Spinal cord (tissue), 10 donors: Measurements from ENCODE around the gene SLC25A15. TPM values are rescaled to one million over a fixed set of nuclear protein-coding genes. Genes with fewer than 3 reads are reported as not detected.

Experiments used
- DNase-seq, 6 donors: peaks; one replicate each; pipeline versions ENCODE4 v3.0.0 to v3.0.0-alpha.2; 2013 to 2015; ENCODE audit warnings: low spot score in 6 of 6, low read depth in 4 of 6
- H3K27ac ChIP-seq: one replicate; pipeline ENCODE4 v1.5.1; 2013; ENCODE audit warnings: low read depth, low read length, control low read depth
- H3K27me3 ChIP-seq: one replicate; pipeline ENCODE4 v1.6.1; 2013; ENCODE audit warnings: low read length; ENCODE audit not compliant: control insufficient read depth, insufficient read depth
- H3K36me3 ChIP-seq: one replicate; pipeline ENCODE4 v1.6.1; 2013; ENCODE audit warnings: low read length; ENCODE audit not compliant: control insufficient read depth, insufficient read depth
- H3K4me1 ChIP-seq: one replicate; pipeline ENCODE4 v1.6.1; 2013; ENCODE audit warnings: low read length; ENCODE audit not compliant: control insufficient read depth, insufficient read depth
- H3K4me3 ChIP-seq: one replicate; pipeline ENCODE4 v1.5.1; 2013; ENCODE audit warnings: low read depth, low read length, control low read depth
- H3K9me3 ChIP-seq: one replicate; pipeline ENCODE4 v1.6.1; 2013; ENCODE audit warnings: low read length; ENCODE audit not compliant: control insufficient read depth, insufficient read depth
- WGBS: methylation state at CpG from one replicate; pipeline ENCODE4 v1.1.5; 2013; ENCODE audit warnings: missing lambda C conversion rate; ENCODE audit not compliant: insufficient coverage; 5-methylcytosine and 5-hydroxymethylcytosine counted together
- polyA plus RNA-seq, 2 donors: library from polyadenylated mRNA; unstranded; fragments of 120-200 nt; gene quantifications; one replicate each; pipeline ENCODE4 v1.2.1, GENCODE V29; 2013; ENCODE audit not compliant: insufficient read length in 2 of 2
- total RNA-seq, 2 donors: library from RNA; depleted of rRNA in 1 of 2; stranded (reverse); fragments of 120-200 nt in 1 of 2; fragments of >200 nt in 1 of 2; gene quantifications; one replicate each; pipeline versions ENCODE4 v1.2.3 to v1.2.4, GENCODE V29; 2013 to 2014
- donor health status: healthy.

SLC25A15 gene
- total and polyA plus RNA-seq, 4 donors: 16.0 to 18.1 (median 17.9) TPM

GRCh38 chr13:40770609-40770933, 18.8 kb upstream of the SLC25A15 start:
- DNase-seq: no peak
- H3K27me3 ChIP-seq: no peaks in the 10 kb centered on the region
- 0% methylated on average over 7 of the region's 9 CpGs for WGBS
- no peaks in the 10 kb centered on the region for H3K9me3 ChIP-seq
- H3K4me3 ChIP-seq: peak overlapping the region; percentile 78
- H3K36me3 ChIP-seq: peaks cover 3% of the 10 kb centered on the region
- H3K4me1 ChIP-seq: peaks cover 4% of the 10 kb centered on the region
- H3K27ac ChIP-seq: peak overlapping the region; percentile 80

- peaks cover 4% of the 10 kb centered on the region for H3K4me1 ChIP-seq
- peak within 1 kb of the TSS; percentile 80 for H3K27ac ChIP-seq
- peaks cover 3% of the 10 kb centered on the region for H3K36me3 ChIP-seq
- no peaks in the 10 kb centered on the region for H3K9me3 ChIP-seq
- H3K27me3 ChIP-seq: no peaks in the 10 kb centered on the region
- under 1% methylated on average over 47 of the region's 52 CpGs for WGBS
- H3K4me3 ChIP-seq: peak within 1 kb of the TSS; percentile 78
- peak; percentile 82 to 98 (median 88) for DNase-seq
Observed at GRCh38 chr13:40770934-40771618, 18.3 kb upstream of the SLC25A15 start, which contains the start of gene MRPS31. Gene MRPS31, minus strand, starts transcription at chr13:40771190. Its CDS starts 54 bp downstream, at chr13:40771136.

- H3K4me3 ChIP-seq: no peak overlapping the region
- no peaks in the 10 kb centered on the region for H3K9me3 ChIP-seq
- WGBS: 92% methylated on average over 2 of the region's 6 CpGs
- H3K4me1 ChIP-seq: peaks cover 4% of the 10 kb centered on the region
- no peak overlapping the region for H3K27ac ChIP-seq
- H3K36me3 ChIP-seq: no peaks in the 10 kb centered on the region
- DNase-seq: no peak
- no peaks in the 10 kb centered on the region for H3K27me3 ChIP-seq
Observed at GRCh38 chr13:40772765-40773473, 16.5 kb upstream of the SLC25A15 start.

GRCh38 chr13:40774672-40775071, 14.7 kb upstream of the SLC25A15 start:
- no peaks in the 10 kb centered on the region for H3K36me3 ChIP-seq
- H3K4me1 ChIP-seq: peaks cover 4% of the 10 kb centered on the region
- H3K27ac ChIP-seq: peak overlapping the region; percentile 22
- H3K9me3 ChIP-seq: no peaks in the 10 kb centered on the region
- 93% methylated on average over 3 of the region's 6 CpGs for WGBS
- H3K4me3 ChIP-seq: no peak overlapping the region
- DNase-seq: no peak
- no peaks in the 10 kb centered on the region for H3K27me3 ChIP-seq

- WGBS: 100% methylated on average over 1 of the region's 7 CpGs
- H3K27ac ChIP-seq: no peak overlapping the region
- peaks cover 4% of the 10 kb centered on the region for H3K4me1 ChIP-seq
- DNase-seq: no peak
- no peaks in the 10 kb centered on the region for H3K36me3 ChIP-seq
- no peak overlapping the region for H3K4me3 ChIP-seq
- H3K9me3 ChIP-seq: no peaks in the 10 kb centered on the region
- no peaks in the 10 kb centered on the region for H3K27me3 ChIP-seq
Observed at GRCh38 chr13:40776232-40776631, 13.2 kb upstream of the SLC25A15 start.

- no peaks in the 10 kb centered on the region for H3K36me3 ChIP-seq
- H3K9me3 ChIP-seq: no peaks in the 10 kb centered on the region
- H3K4me1 ChIP-seq: peaks cover 1% of the 10 kb centered on the region
- DNase-seq: no peak
- H3K4me3 ChIP-seq: no peak overlapping the region
- no peaks in the 10 kb centered on the region for H3K27me3 ChIP-seq
- no CpG with 5 or more reads among the region's 7 CpGs for WGBS
- H3K27ac ChIP-seq: no peak overlapping the region
Observed at GRCh38 chr13:40776681-40777165, 12.7 kb upstream of the SLC25A15 start.

- Histone ChIP-seq H3K27ac (no peak overlapping the region), H3K36me3 (no peaks in the 10 kb centered on the region), H3K4me3 (no peak overlapping the region), H3K9me3 (no peaks in the 10 kb centered on the region), H3K4me1 (no peaks in the 10 kb centered on the region), H3K27me3 (no peaks in the 10 kb centered on the region)
- peak in 5 of 6 donors; percentile 4 to 64 (median 28) for DNase-seq
- 27% methylated on average over 5 of the region's 7 CpGs for WGBS
Observed at GRCh38 chr13:40777166-40777808, 12.1 kb upstream of the SLC25A15 start.

GRCh38 chr13:40777809-40778175, 11.6 kb upstream of the SLC25A15 start:
- 43% methylated on average over 2 of the region's 3 CpGs for WGBS
- Histone ChIP-seq H3K27ac (no peak overlapping the region), H3K4me1 (no peaks in the 10 kb centered on the region), H3K27me3 (no peaks in the 10 kb centered on the region), H3K9me3 (no peaks in the 10 kb centered on the region), H3K36me3 (no peaks in the 10 kb centered on the region), H3K4me3 (no peak overlapping the region)
- DNase-seq: no peak

GRCh38 chr13:40779049-40779448, 10.4 kb upstream of the SLC25A15 start:
- Histone ChIP-seq H3K36me3 (no peaks in the 10 kb centered on the region), H3K4me1 (no peaks in the 10 kb centered on the region), H3K9me3 (no peaks in the 10 kb centered on the region), H3K27me3 (no peaks in the 10 kb centered on the region), H3K27ac (no peak overlapping the region), H3K4me3 (no peak overlapping the region)
- WGBS: 50% methylated on average over 4 of the region's 4 CpGs
- DNase-seq: no peak
